ENCODE data around the gene MSI2. TPM values are rescaled to one million over a fixed set of nuclear protein-coding genes. Genes with fewer than 3 reads are reported as not detected.

MSI2 gene
- total and polyA plus RNA-seq, 7 experiments from 2014 or later, result 3.3 to 169 (median 125) TPM

DNA sequence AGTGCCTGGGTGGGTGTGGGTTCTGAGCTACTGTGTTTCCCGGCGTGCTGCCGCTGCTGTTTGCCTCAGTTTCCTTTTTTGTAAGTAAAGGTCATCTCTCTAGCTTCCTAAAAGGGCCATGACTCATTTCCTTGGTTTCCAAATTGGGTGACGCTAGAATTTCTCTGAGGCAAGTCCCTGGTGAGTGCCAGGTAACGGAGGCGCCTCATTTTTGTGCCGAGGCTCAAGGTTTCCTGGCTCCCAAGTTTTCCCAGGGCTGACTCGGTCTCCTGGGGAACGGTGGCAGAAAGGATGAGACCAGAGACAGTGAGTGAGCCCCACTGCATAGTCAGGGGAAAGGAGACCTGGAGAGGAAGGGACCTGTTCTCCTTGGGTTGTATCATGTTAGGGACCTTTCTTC lies 20.3 kb downstream of the MSI2 start:
- Mint-ChIP-seq H3K27me3 (no peaks in the 10 kb centered on the region), H3K4me3 (no peak overlapping the region), H3K4me1 (peaks cover 34 to 82% (median 64%) of the 10 kb centered on the region in 7 donors), H3K27ac (peak overlapping the region in 1 of 9 donors; percentile 3), H3K9me3 (peaks cover 0 to 2% (median 0%) of the 10 kb centered on the region in 11 donors), H3K36me3 (peaks cover 10 to 55% (median 26%) of the 10 kb centered on the region in 5 donors)
- Histone ChIP-seq H3K27ac (ENCODE audit: low read depth, low read length) (no peak overlapping the region), H3K27me3 (ENCODE audit: control insufficient read depth in 2 of 2, insufficient read depth in 2 of 2, low read length in 2 of 2) (no peaks in the 10 kb centered on the region), H3K4me1 (ENCODE audit: control insufficient read depth in 2 of 2, insufficient read depth in 2 of 2, low read length in 2 of 2) (peaks cover 7 to 10% of the 10 kb centered on the region in 2 donors), H3K36me3 (ENCODE audit: control insufficient read depth in 2 of 3, insufficient read depth in 3 of 3, low read length in 3 of 3) (peaks cover 0 to 49% (median 0%) of the 10 kb centered on the region in 3 experiments), H3K9me3 (ENCODE audit: control insufficient read depth in 2 of 3, low read length in 3 of 3) (no peaks in the 10 kb centered on the region), H3K4me3 (ENCODE audit: low read length) (no peak overlapping the region)
- no peak for ATAC-seq
- CTCF ChIA-PET, result interaction anchor here (1.8 kb wide), 1 partner anchor 33 kb away, joined by 3 read pairs; no protein-coding TSS in a partner anchor
- DNase-seq, result no peak
- intact Hi-C loops (cut with micrococcal nuclease), result no loop called here
- POLR2A ChIA-PET, result no interaction called here

- no peaks in the 10 kb centered on the region for H3K27me3 Mint-ChIP-seq
Observed at GRCh38 chr17:57277923-57278604, 21.7 kb downstream of the MSI2 start.

DNA sequence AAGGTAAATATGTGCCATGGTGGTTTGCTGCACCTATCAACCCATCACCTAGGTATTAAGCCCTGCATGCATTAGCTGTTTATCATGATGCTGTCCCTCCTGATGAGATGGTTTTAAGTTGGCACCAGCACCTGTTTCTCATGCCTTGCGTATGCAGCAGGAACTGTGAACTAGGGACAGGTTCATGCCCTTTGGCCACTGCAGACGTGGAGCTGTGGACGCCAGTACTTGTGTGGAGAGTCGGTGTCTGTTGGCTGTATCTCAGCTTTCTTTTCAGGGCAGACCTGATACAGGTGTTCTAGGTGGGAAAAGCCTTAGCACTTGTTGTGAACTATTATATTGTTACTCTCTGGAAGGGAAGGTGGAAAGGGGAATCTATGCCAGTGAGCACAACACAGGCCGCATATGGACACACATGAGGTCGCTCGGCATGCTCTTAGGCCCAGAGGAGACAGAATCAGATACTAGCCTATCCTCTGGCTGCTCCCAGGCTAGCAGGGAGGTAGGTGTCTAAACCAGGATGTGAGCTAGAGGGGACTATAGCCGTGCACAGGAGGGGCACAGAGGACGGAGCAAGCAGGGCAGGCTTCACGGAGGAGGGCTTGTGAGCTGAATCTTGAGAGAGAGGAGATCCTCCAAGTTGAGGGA lies 22.5 kb downstream of the MSI2 start:
- H3K36me3 Mint-ChIP-seq, result peaks cover 5 to 57% (median 28%) of the 10 kb centered on the region in 5 donors
- peaks cover 0 to 2% (median 0%) of the 10 kb centered on the region in 11 donors for H3K9me3 Mint-ChIP-seq
- H3K27ac Mint-ChIP-seq, result peak overlapping the region in 5 of 9 donors; percentile 0 to 67 (median 15)

More at GRCh38 chr17:57277923-57278604, 21.7 kb downstream of the MSI2 start:
- Histone ChIP-seq H3K4me3 (ENCODE audit: low read length) (no peak overlapping the region), H3K4me1 (ENCODE audit: control insufficient read depth in 2 of 2, insufficient read depth in 2 of 2, low read length in 2 of 2) (peaks cover 15 to 17% of the 10 kb centered on the region in 2 donors), H3K9me3 (ENCODE audit: control insufficient read depth in 2 of 3, low read length in 3 of 3) (no peaks in the 10 kb centered on the region), H3K27ac (ENCODE audit: low read depth, low read length) (no peak overlapping the region), H3K36me3 (ENCODE audit: control insufficient read depth in 2 of 3, insufficient read depth in 3 of 3, low read length in 3 of 3) (peaks cover 0 to 37% (median 0%) of the 10 kb centered on the region in 3 experiments), H3K27me3 (ENCODE audit: control insufficient read depth in 2 of 2, insufficient read depth in 2 of 2, low read length in 2 of 2) (no peaks in the 10 kb centered on the region)
- Mint-ChIP-seq H3K4me3 (peak overlapping the region in 1 of 10 donors; percentile 32), H3K9me3 (peaks cover 0 to 2% (median 0%) of the 10 kb centered on the region in 11 donors), H3K27ac (peak overlapping the region in 2 of 9 donors; percentile 40 to 49), H3K4me1 (peaks cover 43 to 87% (median 66%) of the 10 kb centered on the region in 7 donors), H3K36me3 (peaks cover 5 to 55% (median 26%) of the 10 kb centered on the region in 5 donors)
- intact Hi-C loops (cut with micrococcal nuclease), result no loop called here
- no peak for DNase-seq
- ATAC-seq, result no peak
- CTCF ChIA-PET, result interaction anchor here (0.6 to 1.8 kb wide), 2 partner anchors 19 to 35 kb away, joined by 3 read pairs; no protein-coding TSS in a partner anchor
- POLR2A ChIA-PET, result no interaction called here

DNA sequence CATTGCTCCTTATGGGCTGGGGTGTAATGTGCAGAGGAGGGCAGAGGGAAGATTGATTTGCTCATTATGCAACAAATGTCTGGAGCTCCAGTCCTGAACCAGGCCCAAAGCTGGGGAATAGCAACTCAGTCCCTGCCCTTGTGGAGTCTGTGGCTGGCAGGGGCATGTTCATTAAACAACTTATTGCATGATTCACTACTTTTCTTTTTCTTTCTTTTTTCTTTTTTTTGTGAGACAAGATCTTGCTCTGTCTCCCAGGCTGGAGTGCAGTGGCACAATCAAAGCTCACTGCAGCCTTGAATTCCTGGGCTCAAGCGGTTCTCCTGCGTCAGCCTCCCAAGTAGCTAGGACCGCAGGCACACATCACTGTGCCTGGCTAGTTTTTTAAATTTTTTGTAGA lies 23.1 kb downstream of the MSI2 start:
- Mint-ChIP-seq H3K4me1 (peaks cover 49 to 93% (median 80%) of the 10 kb centered on the region in 7 donors), H3K27me3 (no peaks in the 10 kb centered on the region), H3K36me3 (peaks cover 2 to 54% (median 24%) of the 10 kb centered on the region in 5 donors), H3K4me3 (no peak overlapping the region), H3K27ac (peak overlapping the region in 4 of 9 donors; percentile 15 to 85 (median 28)), H3K9me3 (peaks cover 0 to 2% (median 0%) of the 10 kb centered on the region in 11 donors)
- ATAC-seq (no peak), DNase-seq (no peak)
- H3K4me3 ChIP-seq (ENCODE audit: low read length), result no peak overlapping the region
- H3K36me3 ChIP-seq (ENCODE audit: control insufficient read depth in 2 of 3, insufficient read depth in 3 of 3, low read length in 3 of 3), result peaks cover 0 to 26% (median 0%) of the 10 kb centered on the region in 3 experiments
- H3K9me3 ChIP-seq (ENCODE audit: control insufficient read depth in 2 of 3, low read length in 3 of 3), result no peaks in the 10 kb centered on the region
- intact Hi-C loops (cut with micrococcal nuclease), result no loop called here
- no peaks in the 10 kb centered on the region for H3K27me3 ChIP-seq (ENCODE audit: control insufficient read depth in 2 of 2, insufficient read depth in 2 of 2, low read length in 2 of 2)
- H3K27ac ChIP-seq (ENCODE audit: low read depth, low read length), result no peak overlapping the region
- ChIA-PET POLR2A (interaction anchor here (1.5 kb wide), 1 partner anchor 19 kb away, joined by 3 read pairs; no protein-coding TSS in a partner anchor), CTCF (no interaction called here)
- peaks cover 20 to 21% of the 10 kb centered on the region in 2 donors for H3K4me1 ChIP-seq (ENCODE audit: control insufficient read depth in 2 of 2, insufficient read depth in 2 of 2, low read length in 2 of 2)

More for the DNA sequence above, 22.5 kb downstream of the MSI2 start:
- ATAC-seq (no peak), DNase-seq (no peak)
- H3K4me3 ChIP-seq (ENCODE audit: low read length), result no peak overlapping the region
- H3K4me3 Mint-ChIP-seq, result peak overlapping the region in 2 of 10 donors; percentile 1 to 8
- ChIA-PET CTCF (interaction anchor here (0.6 kb wide), 1 partner anchor 19 kb away, joined by 3 read pairs; no protein-coding TSS in a partner anchor), POLR2A (interaction anchor here (1.5 kb wide), 1 partner anchor 18 kb away, joined by 3 read pairs; no protein-coding TSS in a partner anchor)
- intact Hi-C loops (cut with micrococcal nuclease), result no loop called here
- no peak overlapping the region for H3K27ac ChIP-seq (ENCODE audit: low read depth, low read length)
- H3K4me1 Mint-ChIP-seq, result peaks cover 48 to 94% (median 74%) of the 10 kb centered on the region in 7 donors
- no peaks in the 10 kb centered on the region for H3K27me3 ChIP-seq (ENCODE audit: control insufficient read depth in 2 of 2, insufficient read depth in 2 of 2, low read length in 2 of 2)
- no peaks in the 10 kb centered on the region for H3K9me3 ChIP-seq (ENCODE audit: control insufficient read depth in 2 of 3, low read length in 3 of 3)
- H3K36me3 ChIP-seq (ENCODE audit: control insufficient read depth in 2 of 3, insufficient read depth in 3 of 3, low read length in 3 of 3), result peaks cover 0 to 32% (median 0%) of the 10 kb centered on the region in 3 experiments
- H3K27me3 Mint-ChIP-seq, result no peaks in the 10 kb centered on the region
- peaks cover 15 to 17% of the 10 kb centered on the region in 2 donors for H3K4me1 ChIP-seq (ENCODE audit: control insufficient read depth in 2 of 2, insufficient read depth in 2 of 2, low read length in 2 of 2)

GRCh38 chr17:57281887-57282286 lies 25.6 kb downstream of the MSI2 start:
- no peak overlapping the region for H3K27ac ChIP-seq (ENCODE audit: low read depth, low read length)
- POLR2A ChIA-PET, result interaction anchor here (1.2 kb wide), 1 partner anchor 9 kb away, joined by 4 read pairs; no protein-coding TSS in a partner anchor
- H3K27ac Mint-ChIP-seq, result peak overlapping the region; percentile 29 to 85 (median 63)
- peaks cover 0 to 41% (median 14%) of the 10 kb centered on the region in 5 donors for H3K36me3 Mint-ChIP-seq
- no peaks in the 10 kb centered on the region for H3K27me3 Mint-ChIP-seq
- DNase-seq (peak in 7 of 9 donors; percentile 22 to 52 (median 37)), ATAC-seq (peak; percentile 59)
- peaks cover 24 to 34% of the 10 kb centered on the region in 2 donors for H3K4me1 ChIP-seq (ENCODE audit: control insufficient read depth in 2 of 2, insufficient read depth in 2 of 2, low read length in 2 of 2)
- H3K9me3 Mint-ChIP-seq, result peaks cover 0 to 2% (median 0%) of the 10 kb centered on the region in 11 donors
- H3K27me3 ChIP-seq (ENCODE audit: control insufficient read depth in 2 of 2, insufficient read depth in 2 of 2, low read length in 2 of 2), result no peaks in the 10 kb centered on the region
- peaks cover 58 to 93% (median 87%) of the 10 kb centered on the region in 7 donors for H3K4me1 Mint-ChIP-seq
- H3K4me3 ChIP-seq (ENCODE audit: low read length), result no peak overlapping the region
- no peaks in the 10 kb centered on the region for H3K9me3 ChIP-seq (ENCODE audit: control insufficient read depth in 2 of 3, low read length in 3 of 3)
- intact Hi-C loops (cut with micrococcal nuclease), result loop anchor here (1.0 to 5.0 kb wide), 3 partner anchors 13 to 40 kb away; no protein-coding TSS in a partner anchor
- CTCF ChIA-PET, result interaction anchor here (0.6 to 1.5 kb wide), 2 partner anchors 16 to 37 kb away, joined by 3 to 4 read pairs; no protein-coding TSS in a partner anchor
- peaks cover 0 to 5% (median 0%) of the 10 kb centered on the region in 3 experiments for H3K36me3 ChIP-seq (ENCODE audit: control insufficient read depth in 2 of 3, insufficient read depth in 3 of 3, low read length in 3 of 3)
- H3K4me3 Mint-ChIP-seq, result peak overlapping the region; percentile 0 to 74 (median 40)

GRCh38 chr17:57282296-57282695 lies 26.0 kb downstream of the MSI2 start:
- Histone ChIP-seq H3K9me3 (ENCODE audit: control insufficient read depth in 2 of 3, low read length in 3 of 3) (no peaks in the 10 kb centered on the region), H3K36me3 (ENCODE audit: control insufficient read depth in 2 of 3, insufficient read depth in 3 of 3, low read length in 3 of 3) (peaks cover 0 to 5% (median 0%) of the 10 kb centered on the region in 3 experiments), H3K27ac (ENCODE audit: low read depth, low read length) (no peak overlapping the region), H3K27me3 (ENCODE audit: control insufficient read depth in 2 of 2, insufficient read depth in 2 of 2, low read length in 2 of 2) (no peaks in the 10 kb centered on the region), H3K4me1 (ENCODE audit: control insufficient read depth in 2 of 2, insufficient read depth in 2 of 2, low read length in 2 of 2) (peaks cover 24 to 34% of the 10 kb centered on the region in 2 donors), H3K4me3 (ENCODE audit: low read length) (no peak overlapping the region)
- POLR2A ChIA-PET, result interaction anchor here (1.2 kb wide), 1 partner anchor 10 kb away, joined by 4 read pairs; no protein-coding TSS in a partner anchor
- Mint-ChIP-seq H3K9me3 (peaks cover 0 to 2% (median 0%) of the 10 kb centered on the region in 11 donors), H3K27ac (peak overlapping the region in 8 of 9 donors; percentile 29 to 85 (median 57)), H3K27me3 (no peaks in the 10 kb centered on the region), H3K36me3 (peaks cover 0 to 41% (median 14%) of the 10 kb centered on the region in 5 donors), H3K4me1 (peaks cover 58 to 95% (median 91%) of the 10 kb centered on the region in 7 donors), H3K4me3 (peak overlapping the region in 6 of 10 donors; percentile 9 to 74 (median 44))
- DNase-seq (no peak), ATAC-seq (no peak)
- intact Hi-C loops (cut with micrococcal nuclease), result loop anchor here (1.0 to 5.0 kb wide), 2 partner anchors 39 to 40 kb away; no protein-coding TSS in a partner anchor
- CTCF ChIA-PET, result interaction anchor here (1.5 kb wide), 1 partner anchor 38 kb away, joined by 4 read pairs; no protein-coding TSS in a partner anchor

Measured in naive thymus-derived CD4-positive, alpha-beta T cell (primary cell).